Neural cell (in vitro differentiated cells): ENCODE data around the gene GZMM.

Experiments used
- POLR2AphosphoS5 ChIP-seq: IDR thresholded peaks from 2 replicates; pipeline ENCODE4 v1.6.1; 2012
- TAF1 ChIP-seq: IDR thresholded peaks from 2 replicates; pipeline ENCODE4 v1.6.1; 2012; ENCODE audit warnings: low read depth
- TF ChIP-seq, protein P1 (sequence below): fragments of 450-650 bp; IDR thresholded peaks from 2 replicates; pipeline ENCODE4 v1.5.1; 2014; ENCODE audit warnings: antibody characterized with exemption, mild to moderate bottlenecking, moderate library complexity; ENCODE audit not compliant: poor library complexity, severe bottlenecking

DNA sequence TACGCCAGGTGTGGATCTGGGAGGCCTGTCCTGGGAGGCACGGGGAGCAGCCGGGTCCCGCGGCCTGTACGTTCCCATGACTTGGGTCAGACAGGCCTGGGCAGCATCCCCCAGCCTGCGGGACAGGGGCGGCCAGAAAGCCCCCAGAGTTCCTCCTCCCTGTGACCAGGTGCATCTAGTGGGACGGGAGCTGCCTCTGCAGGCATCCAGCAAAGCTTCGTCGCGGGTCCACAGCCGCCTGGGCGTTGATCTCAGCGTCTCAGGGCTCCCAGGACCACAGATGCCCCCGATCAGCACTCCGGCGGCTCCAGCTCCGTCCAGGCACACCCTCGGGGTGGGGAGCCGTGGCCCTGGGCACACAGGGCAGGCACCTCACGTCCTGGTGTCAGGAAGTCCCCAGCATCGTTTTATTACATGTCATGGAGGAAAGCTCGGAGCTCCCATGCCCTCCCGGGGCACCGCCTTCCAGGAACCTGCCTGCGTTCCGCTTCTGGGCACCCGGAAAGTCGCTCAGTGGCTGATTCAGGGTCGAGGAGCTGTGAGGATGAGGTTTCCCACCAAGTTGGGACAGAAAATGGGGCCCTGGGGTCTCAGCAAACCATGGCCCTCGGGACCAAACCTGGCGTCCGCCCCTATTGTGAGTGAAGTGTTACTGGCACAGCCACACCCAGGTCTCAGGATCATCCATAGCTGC, 1.5 kb upstream of the GZMM start:
- TF ChIP-seq, protein P1, sequence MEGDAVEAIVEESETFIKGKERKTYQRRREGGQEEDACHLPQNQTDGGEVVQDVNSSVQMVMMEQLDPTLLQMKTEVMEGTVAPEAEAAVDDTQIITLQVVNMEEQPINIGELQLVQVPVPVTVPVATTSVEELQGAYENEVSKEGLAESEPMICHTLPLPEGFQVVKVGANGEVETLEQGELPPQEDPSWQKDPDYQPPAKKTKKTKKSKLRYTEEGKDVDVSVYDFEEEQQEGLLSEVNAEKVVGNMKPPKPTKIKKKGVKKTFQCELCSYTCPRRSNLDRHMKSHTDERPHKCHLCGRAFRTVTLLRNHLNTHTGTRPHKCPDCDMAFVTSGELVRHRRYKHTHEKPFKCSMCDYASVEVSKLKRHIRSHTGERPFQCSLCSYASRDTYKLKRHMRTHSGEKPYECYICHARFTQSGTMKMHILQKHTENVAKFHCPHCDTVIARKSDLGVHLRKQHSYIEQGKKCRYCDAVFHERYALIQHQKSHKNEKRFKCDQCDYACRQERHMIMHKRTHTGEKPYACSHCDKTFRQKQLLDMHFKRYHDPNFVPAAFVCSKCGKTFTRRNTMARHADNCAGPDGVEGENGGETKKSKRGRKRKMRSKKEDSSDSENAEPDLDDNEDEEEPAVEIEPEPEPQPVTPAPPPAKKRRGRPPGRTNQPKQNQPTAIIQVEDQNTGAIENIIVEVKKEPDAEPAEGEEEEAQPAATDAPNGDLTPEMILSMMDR, result no peak
- no peak for TF ChIP-seq POLR2AphosphoS5
- TF ChIP-seq TAF1, result no peak
